Breast epithelium (tissue), 3 donors: ENCODE measurements around the gene GNG12.

Experiments
- CTCF ChIP-seq, 3 donors: fragments of 450-650 bp; IDR thresholded peaks; one replicate each; pipeline ENCODE4 v1.5.1; 2016 to 2017; ENCODE audit warnings: antibody characterized with exemption in 3 of 3, mild to moderate bottlenecking in 3 of 3, moderate library complexity in 3 of 3
- POLR2A ChIP-seq: fragments of 450-650 bp; IDR thresholded peaks from one replicate; pipeline ENCODE4 v1.6.1; 2016; ENCODE audit warnings: antibody characterized with exemption, mild to moderate bottlenecking, moderate library complexity
- POLR2AphosphoS5 ChIP-seq, 3 donors: sonication (generic); formaldehyde crosslinking; IDR thresholded peaks; one replicate each; pipeline ENCODE4 v1.6.1; 2017; ENCODE audit warnings: antibody characterized with exemption in 3 of 3

- TF ChIP-seq CTCF (IDR thresholded peaks at IDR 0.05) (no peak), POLR2AphosphoS5 (IDR thresholded peaks at IDR 0.05) (no peak), POLR2A (no peak)
Measured at GRCh38 chr1:67689267-67690017, 143.8 kb downstream of the GNG12 start.
